ENCODE data around the gene NTRK3.

NTRK3 gene

GRCh38 chr15:87818756-87819155 is 437.8 kb downstream of the NTRK3 start:
- DNase-seq (ENCODE audit: low read depth), result no peak

GRCh38 chr15:87817553-87817952 is 439.0 kb downstream of the NTRK3 start:
- no peak for DNase-seq (ENCODE audit: low read depth)

GRCh38 chr15:87816811-87817210 is 439.7 kb downstream of the NTRK3 start:
- peak; percentile 94 for DNase-seq (ENCODE audit: low read depth)

GRCh38 chr15:87816016-87816415 is 440.5 kb downstream of the NTRK3 start:
- no peak for DNase-seq (ENCODE audit: low read depth)
